OCI-LY3 (cell line): ENCODE data around the gene HAPLN2.

Source experiments
- EZH2phosphoT487 ChIP-seq: fragments of 200-600 bp; shearing (Covaris generic); IDR thresholded peaks from 2 replicates; pipeline ENCODE4 v1.6.1; 2018; ENCODE audit warnings: antibody characterized with exemption, mixed run types, low read depth
- TF ChIP-seq, protein P1 (sequence below): fragments of 200-600, 300-600 bp; sonication (generic); IDR thresholded peaks from 2 replicates; pipeline ENCODE4 v1.5.1; 2014; ENCODE audit warnings: antibody characterized with exemption, low read length, low read depth

DNA sequence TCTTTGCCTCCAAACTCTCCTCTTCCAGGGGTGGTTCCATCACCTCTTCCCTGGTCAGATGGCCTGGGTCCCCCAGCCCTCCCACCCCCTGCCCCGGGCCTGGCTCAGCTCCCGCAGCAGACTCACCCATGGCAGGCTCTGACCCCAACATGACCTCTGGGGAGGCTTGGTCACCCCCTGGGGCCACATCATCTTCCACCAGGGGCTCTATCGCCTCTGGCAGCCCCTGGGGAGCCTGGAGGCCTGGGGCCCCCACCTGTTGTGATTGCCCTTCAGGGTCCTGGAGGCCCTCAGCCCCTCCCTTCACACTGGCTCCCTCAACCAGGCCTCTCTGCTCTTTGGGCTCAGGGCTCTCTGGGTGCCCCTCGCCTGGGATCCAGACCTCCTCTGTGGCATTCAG lies 51.6 kb downstream of the HAPLN2 start:
- TF ChIP-seq, protein P1, sequence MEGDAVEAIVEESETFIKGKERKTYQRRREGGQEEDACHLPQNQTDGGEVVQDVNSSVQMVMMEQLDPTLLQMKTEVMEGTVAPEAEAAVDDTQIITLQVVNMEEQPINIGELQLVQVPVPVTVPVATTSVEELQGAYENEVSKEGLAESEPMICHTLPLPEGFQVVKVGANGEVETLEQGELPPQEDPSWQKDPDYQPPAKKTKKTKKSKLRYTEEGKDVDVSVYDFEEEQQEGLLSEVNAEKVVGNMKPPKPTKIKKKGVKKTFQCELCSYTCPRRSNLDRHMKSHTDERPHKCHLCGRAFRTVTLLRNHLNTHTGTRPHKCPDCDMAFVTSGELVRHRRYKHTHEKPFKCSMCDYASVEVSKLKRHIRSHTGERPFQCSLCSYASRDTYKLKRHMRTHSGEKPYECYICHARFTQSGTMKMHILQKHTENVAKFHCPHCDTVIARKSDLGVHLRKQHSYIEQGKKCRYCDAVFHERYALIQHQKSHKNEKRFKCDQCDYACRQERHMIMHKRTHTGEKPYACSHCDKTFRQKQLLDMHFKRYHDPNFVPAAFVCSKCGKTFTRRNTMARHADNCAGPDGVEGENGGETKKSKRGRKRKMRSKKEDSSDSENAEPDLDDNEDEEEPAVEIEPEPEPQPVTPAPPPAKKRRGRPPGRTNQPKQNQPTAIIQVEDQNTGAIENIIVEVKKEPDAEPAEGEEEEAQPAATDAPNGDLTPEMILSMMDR, result no peak
- no peak for TF ChIP-seq EZH2phosphoT487
